8988T (cell line): ENCODE results near the gene MAP4K2.
A peak's percentile ranks its signal among the peaks of the same experiment; 100 is the strongest.

Experiments
- DNase-seq: peaks from one replicate; pipeline ENCODE4 v3.0.0; 2011

The MAP4K2 gene

GRCh38 chr11:64810891-64811272, 7.9 kb upstream of the MAP4K2 start:
- DNase-seq = no peak

GRCh38 chr11:64810271-64810890, 7.4 kb upstream of the MAP4K2 start, which contains the start of gene MEN1:
TSS of gene MEN1 (minus strand) at chr11:64810551. CDS start at chr11:64810109, 442 bp downstream.
- peak; percentile 100 for DNase-seq

- DNase-seq = no peak
Measured at GRCh38 chr11:64809781-64810241, 6.8 kb upstream of the MAP4K2 start.

- no peak for DNase-seq
Measured at GRCh38 chr11:64805481-64805880, 2.5 kb upstream of the MAP4K2 start.

- DNase-seq = peak; percentile 89
Measured at GRCh38 chr11:64804346-64805210, 1.6 kb upstream of the MAP4K2 start.

GRCh38 chr11:64803846-64804345, 882 bp upstream of the MAP4K2 start:
- no peak for DNase-seq

- peak; percentile 24 for DNase-seq
Measured at GRCh38 chr11:64802370-64803157, 450 bp downstream of the MAP4K2 start.

GRCh38 chr11:64801561-64802369, 1.2 kb downstream of the MAP4K2 start:
- DNase-seq = peak; percentile 32

- DNase-seq = peak; percentile 23
Measured at GRCh38 chr11:64801158-64801464, 1.9 kb downstream of the MAP4K2 start.

- peak; percentile 19 for DNase-seq
Measured at GRCh38 chr11:64800303-64801157, 2.5 kb downstream of the MAP4K2 start.

- no peak for DNase-seq
Measured at GRCh38 chr11:64799623-64800302, 3.3 kb downstream of the MAP4K2 start.

- no peak for DNase-seq
Measured at GRCh38 chr11:64799256-64799622, 3.8 kb downstream of the MAP4K2 start.

- DNase-seq = no peak
Measured at GRCh38 chr11:64796757-64797541, 6.1 kb downstream of the MAP4K2 start.

GRCh38 chr11:64796047-64796756, 6.8 kb downstream of the MAP4K2 start:
- no peak for DNase-seq

- DNase-seq = no peak
Measured at GRCh38 chr11:64794526-64794925, 8.5 kb downstream of the MAP4K2 start.

GRCh38 chr11:64793271-64794160, 9.5 kb downstream of the MAP4K2 start:
- no peak for DNase-seq

- DNase-seq = no peak
Measured at GRCh38 chr11:64792482-64792881, 10.5 kb downstream of the MAP4K2 start.

- DNase-seq = no peak
Measured at GRCh38 chr11:64791781-64792291, 11.2 kb downstream of the MAP4K2 start.
